Activated naive CD4-positive, alpha-beta T cell treated with anti-CD3 and anti-CD28 coated beads, Interleukin-2, amount 50 U/mL, for 24 hours (primary cell): ENCODE measurements around the gene TFPI.
"Not testable (repeated sequence)": the region's sequence is repeated elsewhere in the genome, so short reads cannot be mapped to it uniquely, and the experiment has no call there.

ENCODE experiments used
- H3K27ac Mint-ChIP-seq: one replicate; pipeline ENCODE4 v1.8.0; 2021; ENCODE audit warnings: mild to moderate bottlenecking, mixed read lengths
- H3K27me3 Mint-ChIP-seq: one replicate; pipeline ENCODE4 v1.8.0; 2021; ENCODE audit warnings: mixed read lengths
- H3K36me3 Mint-ChIP-seq: one replicate; pipeline ENCODE4 v1.8.0; 2021; ENCODE audit warnings: mixed read lengths
- H3K4me1 Mint-ChIP-seq: one replicate; pipeline ENCODE4 v1.8.0; 2021; ENCODE audit warnings: mixed read lengths
- H3K4me3 Mint-ChIP-seq: one replicate; pipeline ENCODE4 v1.8.0; 2021; ENCODE audit warnings: mild to moderate bottlenecking, mixed read lengths
- H3K9me3 Mint-ChIP-seq: one replicate; pipeline ENCODE4 v1.8.0; 2021; ENCODE audit warnings: mixed read lengths

TFPI gene

GRCh38 chr2:187544371-187545080 is 9.7 kb downstream of the TFPI start:
- H3K27me3 Mint-ChIP-seq, result no peaks in the 10 kb centered on the region
- H3K36me3 Mint-ChIP-seq, result no peaks in the 10 kb centered on the region
- H3K27ac Mint-ChIP-seq, result no peak overlapping the region
- H3K9me3 Mint-ChIP-seq, result peaks cover 4% of the 10 kb centered on the region
- no peak overlapping the region for H3K4me3 Mint-ChIP-seq
- H3K4me1 Mint-ChIP-seq, result no peaks in the 10 kb centered on the region

GRCh38 chr2:187543488-187543887 is 10.7 kb downstream of the TFPI start:
- no peaks in the 10 kb centered on the region for H3K27me3 Mint-ChIP-seq
- H3K36me3 Mint-ChIP-seq, result no peaks in the 10 kb centered on the region

GRCh38 chr2:187542123-187542522 is 12.1 kb downstream of the TFPI start:
- H3K4me1 Mint-ChIP-seq, result no peaks in the 10 kb centered on the region
- no peaks in the 10 kb centered on the region for H3K36me3 Mint-ChIP-seq
- H3K9me3 Mint-ChIP-seq, result peaks cover 4% of the 10 kb centered on the region
- no peak overlapping the region for H3K27ac Mint-ChIP-seq
- no peak overlapping the region for H3K4me3 Mint-ChIP-seq
- no peaks in the 10 kb centered on the region for H3K27me3 Mint-ChIP-seq

More at GRCh38 chr2:187543488-187543887, 10.7 kb downstream of the TFPI start:
- H3K4me1 Mint-ChIP-seq, result no peaks in the 10 kb centered on the region
- no peak overlapping the region for H3K27ac Mint-ChIP-seq
- no peak overlapping the region for H3K4me3 Mint-ChIP-seq
- peaks cover 4% of the 10 kb centered on the region for H3K9me3 Mint-ChIP-seq

GRCh38 chr2:187541086-187542085 is 12.8 kb downstream of the TFPI start:
- Mint-ChIP-seq H3K9me3 (peaks cover 4% of the 10 kb centered on the region), H3K27ac (no peak overlapping the region), H3K27me3 (no peaks in the 10 kb centered on the region), H3K36me3 (no peaks in the 10 kb centered on the region), H3K4me3 (no peak overlapping the region), H3K4me1 (no peaks in the 10 kb centered on the region)

GRCh38 chr2:187538222-187538621 is 16.0 kb downstream of the TFPI start:
- H3K27me3 Mint-ChIP-seq, H3K27ac Mint-ChIP-seq, H3K4me3 Mint-ChIP-seq, H3K36me3 Mint-ChIP-seq, H3K4me1 Mint-ChIP-seq: not testable (repeated sequence)
- peaks cover 13% of the 10 kb centered on the region for H3K9me3 Mint-ChIP-seq

- H3K36me3 Mint-ChIP-seq, H3K4me3 Mint-ChIP-seq, H3K27ac Mint-ChIP-seq, H3K9me3 Mint-ChIP-seq, H3K27me3 Mint-ChIP-seq, H3K4me1 Mint-ChIP-seq: not testable (repeated sequence)
Observed at GRCh38 chr2:187535381-187535780, 18.9 kb downstream of the TFPI start.

GRCh38 chr2:187532333-187533120 is 21.7 kb downstream of the TFPI start:
- Mint-ChIP-seq H3K27me3 (no peaks in the 10 kb centered on the region), H3K4me1 (no peaks in the 10 kb centered on the region), H3K27ac (no peak overlapping the region), H3K36me3 (no peaks in the 10 kb centered on the region), H3K9me3 (peaks cover 9% of the 10 kb centered on the region), H3K4me3 (no peak overlapping the region)

GRCh38 chr2:187529977-187530721 is 24.1 kb downstream of the TFPI start:
- Mint-ChIP-seq H3K4me1 (no peaks in the 10 kb centered on the region), H3K4me3 (no peak overlapping the region), H3K27me3 (no peaks in the 10 kb centered on the region), H3K27ac (no peak overlapping the region), H3K9me3 (peaks cover 3% of the 10 kb centered on the region), H3K36me3 (no peaks in the 10 kb centered on the region)

- H3K4me1 Mint-ChIP-seq, result no peaks in the 10 kb centered on the region
- H3K27me3 Mint-ChIP-seq, result no peaks in the 10 kb centered on the region
- H3K9me3 Mint-ChIP-seq, result no peaks in the 10 kb centered on the region
- H3K36me3 Mint-ChIP-seq, result no peaks in the 10 kb centered on the region
- no peak overlapping the region for H3K4me3 Mint-ChIP-seq
- H3K27ac Mint-ChIP-seq, result no peak overlapping the region
Observed at GRCh38 chr2:187529248-187529976, 24.8 kb downstream of the TFPI start.

GRCh38 chr2:187528042-187528441 is 26.2 kb downstream of the TFPI start:
- H3K27ac Mint-ChIP-seq, result no peak overlapping the region
- no peaks in the 10 kb centered on the region for H3K36me3 Mint-ChIP-seq
- H3K4me1 Mint-ChIP-seq, result no peaks in the 10 kb centered on the region
- no peaks in the 10 kb centered on the region for H3K9me3 Mint-ChIP-seq
- no peak overlapping the region for H3K4me3 Mint-ChIP-seq
- H3K27me3 Mint-ChIP-seq, result no peaks in the 10 kb centered on the region

GRCh38 chr2:187527262-187527661 is 27.0 kb downstream of the TFPI start:
- no peaks in the 10 kb centered on the region for H3K27me3 Mint-ChIP-seq
- no peaks in the 10 kb centered on the region for H3K4me1 Mint-ChIP-seq
- H3K36me3 Mint-ChIP-seq, result no peaks in the 10 kb centered on the region
- H3K27ac Mint-ChIP-seq, result no peak overlapping the region
- no peak overlapping the region for H3K4me3 Mint-ChIP-seq
- H3K9me3 Mint-ChIP-seq, result no peaks in the 10 kb centered on the region

GRCh38 chr2:187526792-187527191 is 27.4 kb downstream of the TFPI start:
- Mint-ChIP-seq H3K4me1 (no peaks in the 10 kb centered on the region), H3K36me3 (no peaks in the 10 kb centered on the region), H3K27ac (no peak overlapping the region), H3K9me3 (no peaks in the 10 kb centered on the region), H3K4me3 (no peak overlapping the region), H3K27me3 (peaks cover 2% of the 10 kb centered on the region)

GRCh38 chr2:187525163-187525900 is 28.9 kb downstream of the TFPI start:
- Mint-ChIP-seq H3K9me3 (no peaks in the 10 kb centered on the region), H3K4me1 (no peaks in the 10 kb centered on the region), H3K27me3 (peaks cover 2% of the 10 kb centered on the region), H3K27ac (no peak overlapping the region), H3K36me3 (no peaks in the 10 kb centered on the region), H3K4me3 (no peak overlapping the region)

GRCh38 chr2:187523325-187523724 is 30.9 kb downstream of the TFPI start:
- Mint-ChIP-seq H3K27me3 (peaks cover 2% of the 10 kb centered on the region), H3K4me3 (no peak overlapping the region), H3K4me1 (no peaks in the 10 kb centered on the region), H3K9me3 (no peaks in the 10 kb centered on the region), H3K36me3 (no peaks in the 10 kb centered on the region), H3K27ac (no peak overlapping the region)
